ENCODE data around the gene CHAF1B. TPM values are rescaled to one million over a fixed set of nuclear protein-coding genes. Genes with fewer than 3 reads are reported as not detected.

CHAF1B gene
- total RNA-seq, 2 donors from 2014 or later = 4.2 to 6.3 TPM

- intact Hi-C loops (cut with DNase I) = no loop called here
- no peak for DNase-seq
- WGBS, 2 donors = 78 to 83% methylated on average over 6 of the region's 6 CpGs
Measured at GRCh38 chr21:36452281-36452825, 67.2 kb downstream of the CHAF1B start.

DNA sequence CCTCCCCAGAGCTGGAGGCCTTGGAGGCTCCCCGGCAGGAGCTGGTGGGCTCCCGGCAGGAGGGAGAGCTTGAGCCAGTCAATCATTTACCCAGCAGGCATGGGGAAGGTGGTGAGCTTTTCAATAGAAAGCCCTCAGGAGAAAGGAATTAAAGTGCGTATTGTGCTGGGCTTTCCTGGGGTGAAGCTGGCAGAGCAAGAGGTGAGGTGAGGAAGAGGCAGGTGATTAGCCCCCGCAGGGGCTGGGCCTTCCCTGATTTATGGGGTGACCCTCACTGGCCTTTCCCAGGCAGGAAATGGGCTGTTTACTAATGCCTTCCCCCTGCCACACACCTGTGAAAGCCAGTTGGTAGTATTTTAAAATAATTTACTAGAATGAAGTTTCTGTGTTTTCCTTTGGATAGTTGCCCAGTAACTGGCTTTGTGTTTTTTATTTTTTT is 68.9 kb downstream of the CHAF1B start:
- no peaks in the 10 kb centered on the region for H3K9me3 ChIP-seq
- ATAC-seq (peak; percentile 82), DNase-seq (peak; percentile 22 to 60 (median 48))
- H3K4me3 ChIP-seq = no peak overlapping the region
- 13 to 15% methylated on average over 4 of the region's 4 CpGs for WGBS, 2 donors
- TF ChIP-seq, protein P1, sequence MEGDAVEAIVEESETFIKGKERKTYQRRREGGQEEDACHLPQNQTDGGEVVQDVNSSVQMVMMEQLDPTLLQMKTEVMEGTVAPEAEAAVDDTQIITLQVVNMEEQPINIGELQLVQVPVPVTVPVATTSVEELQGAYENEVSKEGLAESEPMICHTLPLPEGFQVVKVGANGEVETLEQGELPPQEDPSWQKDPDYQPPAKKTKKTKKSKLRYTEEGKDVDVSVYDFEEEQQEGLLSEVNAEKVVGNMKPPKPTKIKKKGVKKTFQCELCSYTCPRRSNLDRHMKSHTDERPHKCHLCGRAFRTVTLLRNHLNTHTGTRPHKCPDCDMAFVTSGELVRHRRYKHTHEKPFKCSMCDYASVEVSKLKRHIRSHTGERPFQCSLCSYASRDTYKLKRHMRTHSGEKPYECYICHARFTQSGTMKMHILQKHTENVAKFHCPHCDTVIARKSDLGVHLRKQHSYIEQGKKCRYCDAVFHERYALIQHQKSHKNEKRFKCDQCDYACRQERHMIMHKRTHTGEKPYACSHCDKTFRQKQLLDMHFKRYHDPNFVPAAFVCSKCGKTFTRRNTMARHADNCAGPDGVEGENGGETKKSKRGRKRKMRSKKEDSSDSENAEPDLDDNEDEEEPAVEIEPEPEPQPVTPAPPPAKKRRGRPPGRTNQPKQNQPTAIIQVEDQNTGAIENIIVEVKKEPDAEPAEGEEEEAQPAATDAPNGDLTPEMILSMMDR (IDR thresholded peaks at IDR 0.05) = no peak
- no peak for TF ChIP-seq POLR2A (IDR thresholded peaks at IDR 0.05)
- H3K27me3 ChIP-seq = no peaks in the 10 kb centered on the region
- intact Hi-C loops (cut with DNase I) = no loop called here
- H3K4me1 ChIP-seq = peaks cover 19% of the 10 kb centered on the region
- H3K27ac ChIP-seq = peak overlapping the region; percentile 66 to 86 (median 79)
- H3K36me3 ChIP-seq (replicated peaks in 1 of 2; ENCODE audit: insufficient read depth in 1 of 2, low read depth in 2 of 2) = no peaks in the 10 kb centered on the region

More at GRCh38 chr21:36452281-36452825, 67.2 kb downstream of the CHAF1B start:
- no peak for TF ChIP-seq POLR2A (IDR thresholded peaks at IDR 0.05)
- TF ChIP-seq, protein P1 (IDR thresholded peaks at IDR 0.05) = no peak
- no peak overlapping the region for H3K27ac ChIP-seq
- peaks cover 19% of the 10 kb centered on the region for H3K4me1 ChIP-seq
- no peak overlapping the region for H3K4me3 ChIP-seq
- H3K27me3 ChIP-seq = no peaks in the 10 kb centered on the region
- no peak for ATAC-seq
- no peaks in the 10 kb centered on the region for H3K9me3 ChIP-seq
- H3K36me3 ChIP-seq (replicated peaks in 1 of 2; ENCODE audit: insufficient read depth in 1 of 2, low read depth in 2 of 2) = no peaks in the 10 kb centered on the region

GRCh38 chr21:36454706-36455105 is 69.5 kb downstream of the CHAF1B start:
- intact Hi-C loops (cut with DNase I) = no loop called here
- no peaks in the 10 kb centered on the region for H3K27me3 ChIP-seq
- DNase-seq (no peak), ATAC-seq (no peak)
- H3K9me3 ChIP-seq = no peaks in the 10 kb centered on the region
- WGBS, 2 donors = 60 to 71% methylated on average over 4 of the region's 4 CpGs
- H3K36me3 ChIP-seq (replicated peaks in 1 of 2; ENCODE audit: insufficient read depth in 1 of 2, low read depth in 2 of 2) = no peaks in the 10 kb centered on the region
- peaks cover 19% of the 10 kb centered on the region for H3K4me1 ChIP-seq
- no peak overlapping the region for H3K4me3 ChIP-seq
- peak overlapping the region in 3 of 4 donors; percentile 66 to 86 (median 80) for H3K27ac ChIP-seq
- no peak for TF ChIP-seq POLR2A (IDR thresholded peaks at IDR 0.05)
- TF ChIP-seq, protein P1 (IDR thresholded peaks at IDR 0.05) = no peak

- no peak overlapping the region for H3K4me3 ChIP-seq
- peak overlapping the region in 3 of 4 donors; percentile 18 to 40 (median 21) for H3K27ac ChIP-seq
- no peaks in the 10 kb centered on the region for H3K27me3 ChIP-seq
- 52 to 56% methylated on average over 7 of the region's 7 CpGs for WGBS, 2 donors
- intact Hi-C loops (cut with DNase I) = no loop called here
- TF ChIP-seq, protein P1 (IDR thresholded peaks at IDR 0.05) = no peak
- no peak for TF ChIP-seq POLR2A (IDR thresholded peaks at IDR 0.05)
- no peaks in the 10 kb centered on the region for H3K36me3 ChIP-seq (replicated peaks in 1 of 2; ENCODE audit: insufficient read depth in 1 of 2, low read depth in 2 of 2)
- DNase-seq (peak in 1 of 4 donors; percentile 18), ATAC-seq (no peak)
- peaks cover 29% of the 10 kb centered on the region for H3K4me1 ChIP-seq
- no peaks in the 10 kb centered on the region for H3K9me3 ChIP-seq
Measured at GRCh38 chr21:36456729-36457414, 71.7 kb downstream of the CHAF1B start.

Data from body of pancreas (tissue), 4 donors.